Measurements from ENCODE around the gene PPM1F. TPM values are rescaled to one million over a fixed set of nuclear protein-coding genes. Genes with fewer than 3 reads are reported as not detected.
A peak's percentile ranks its signal among the peaks of the same experiment; 100 is the strongest.

Gene PPM1F
- total RNA-seq, 2 donors from 2014 or later, result 14.5 to 26.4 TPM

DNA sequence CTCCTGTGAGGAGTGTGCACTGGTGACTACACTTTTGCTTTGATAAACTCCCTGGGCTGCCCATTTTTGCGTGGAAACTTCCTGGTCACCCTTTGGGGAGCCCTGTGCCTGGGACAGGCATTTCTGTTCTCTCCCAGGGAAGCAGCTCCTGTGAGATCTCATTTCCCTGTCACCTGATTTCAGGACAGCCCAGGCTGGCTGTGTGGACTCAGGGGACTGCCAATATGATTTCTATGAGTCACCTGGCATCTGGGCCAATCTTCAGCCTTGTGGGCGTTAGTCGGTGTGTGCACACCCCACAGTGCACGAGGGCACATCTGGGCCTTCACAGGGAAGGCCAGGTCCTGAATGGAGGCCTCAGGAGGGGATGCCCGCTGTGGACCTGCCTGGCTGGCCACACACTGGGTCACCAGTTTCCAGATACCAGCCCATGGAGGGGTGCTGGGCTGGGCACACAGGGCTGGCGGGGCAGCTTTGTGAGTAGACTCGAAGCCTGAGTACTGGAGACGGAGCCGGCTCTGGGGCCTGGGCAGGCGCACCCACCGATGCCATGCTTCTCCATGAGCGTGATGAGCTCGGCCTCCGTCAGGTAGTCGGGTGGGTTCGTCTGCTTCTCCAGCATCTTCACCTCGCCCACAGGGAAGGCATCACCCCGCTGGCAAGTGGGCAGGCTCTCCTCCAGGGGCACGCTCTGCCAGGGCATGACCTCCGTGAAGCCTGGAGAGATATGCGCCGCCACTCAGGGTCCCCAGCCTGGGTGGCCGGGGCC is 9.4 kb upstream of the PPM1F start:
- Histone ChIP-seq H3K4me3 (no peak overlapping the region), H3K36me3 (replicated peaks in 1 of 2; ENCODE audit: insufficient read depth in 1 of 2, low read depth in 2 of 2) (peaks cover 0 to 26% of the 10 kb centered on the region in 2 donors), H3K27me3 (no peaks in the 10 kb centered on the region), H3K9me3 (no peaks in the 10 kb centered on the region), H3K4me1 (no peaks in the 10 kb centered on the region), H3K27ac (peak overlapping the region in 2 of 4 donors; percentile 25 to 52)
- ATAC-seq, result peak; percentile 49
- TF ChIP-seq, protein P1, sequence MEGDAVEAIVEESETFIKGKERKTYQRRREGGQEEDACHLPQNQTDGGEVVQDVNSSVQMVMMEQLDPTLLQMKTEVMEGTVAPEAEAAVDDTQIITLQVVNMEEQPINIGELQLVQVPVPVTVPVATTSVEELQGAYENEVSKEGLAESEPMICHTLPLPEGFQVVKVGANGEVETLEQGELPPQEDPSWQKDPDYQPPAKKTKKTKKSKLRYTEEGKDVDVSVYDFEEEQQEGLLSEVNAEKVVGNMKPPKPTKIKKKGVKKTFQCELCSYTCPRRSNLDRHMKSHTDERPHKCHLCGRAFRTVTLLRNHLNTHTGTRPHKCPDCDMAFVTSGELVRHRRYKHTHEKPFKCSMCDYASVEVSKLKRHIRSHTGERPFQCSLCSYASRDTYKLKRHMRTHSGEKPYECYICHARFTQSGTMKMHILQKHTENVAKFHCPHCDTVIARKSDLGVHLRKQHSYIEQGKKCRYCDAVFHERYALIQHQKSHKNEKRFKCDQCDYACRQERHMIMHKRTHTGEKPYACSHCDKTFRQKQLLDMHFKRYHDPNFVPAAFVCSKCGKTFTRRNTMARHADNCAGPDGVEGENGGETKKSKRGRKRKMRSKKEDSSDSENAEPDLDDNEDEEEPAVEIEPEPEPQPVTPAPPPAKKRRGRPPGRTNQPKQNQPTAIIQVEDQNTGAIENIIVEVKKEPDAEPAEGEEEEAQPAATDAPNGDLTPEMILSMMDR (IDR thresholded peaks at IDR 0.05), result no peak
- TF ChIP-seq POLR2A (IDR thresholded peaks at IDR 0.05), result no peak
- intact Hi-C loops (cut with DNase I), result no loop called here
- whole genome bisulfite sequencing, 2 donors, result 90% methylated on average over 22 of the region's 23 CpGs; no CpG with 5 or more reads in 1 of the 2 donors
- peak in 2 of 4 donors; percentile 58 to 79 for DNase-seq

DNA sequence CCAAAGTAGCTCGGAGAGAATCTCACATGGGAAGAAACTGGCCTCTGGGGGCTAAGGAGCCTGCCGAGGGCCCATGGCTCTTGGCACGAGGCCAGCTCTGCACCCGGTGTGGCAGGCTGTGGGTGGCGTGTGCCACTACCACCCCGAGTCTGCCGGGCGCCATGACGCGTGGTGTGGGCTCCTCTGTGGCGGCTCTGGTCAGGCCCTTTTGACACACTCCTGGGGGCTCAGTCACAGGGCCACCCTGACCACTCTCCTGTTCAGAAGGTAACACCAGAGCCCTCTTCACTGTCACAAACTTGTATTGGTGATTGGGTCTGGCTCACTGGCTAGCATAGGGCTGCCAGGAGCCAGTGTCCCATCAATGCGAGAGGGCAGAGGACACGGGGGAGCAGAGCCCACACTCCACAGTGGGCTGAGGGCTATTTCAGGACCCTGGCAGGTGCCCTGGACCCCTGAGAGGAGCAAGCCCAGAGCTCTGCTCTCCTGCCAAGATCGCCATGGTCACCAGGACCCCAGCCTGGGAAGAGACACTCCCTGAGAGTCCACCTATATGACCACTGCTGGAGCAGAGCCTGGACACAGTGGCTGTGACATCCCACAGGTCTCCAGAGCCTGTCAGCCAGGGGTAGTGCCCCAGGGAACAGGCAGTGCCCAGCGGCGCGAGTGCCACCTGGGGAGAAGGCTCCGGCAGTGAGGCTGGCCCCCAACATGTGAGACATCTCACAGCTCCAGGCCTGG is 8.6 kb upstream of the PPM1F start:
- Histone ChIP-seq H3K27me3 (no peaks in the 10 kb centered on the region), H3K4me3 (no peak overlapping the region), H3K36me3 (replicated peaks in 1 of 2; ENCODE audit: insufficient read depth in 1 of 2, low read depth in 2 of 2) (peaks cover 0 to 20% of the 10 kb centered on the region in 2 donors), H3K27ac (peak overlapping the region in 2 of 4 donors; percentile 25 to 52), H3K9me3 (no peaks in the 10 kb centered on the region), H3K4me1 (no peaks in the 10 kb centered on the region)
- TF ChIP-seq, protein P1 (IDR thresholded peaks at IDR 0.05), result no peak
- TF ChIP-seq POLR2A (IDR thresholded peaks at IDR 0.05), result peak in 1 of 3 donors; percentile 15
- DNase-seq (no peak), ATAC-seq (no peak)
- WGBS, 2 donors, result 87% methylated on average over 12 of the region's 18 CpGs; no CpG with 5 or more reads in 1 of the 2 donors
- intact Hi-C loops (cut with DNase I), result no loop called here

DNA sequence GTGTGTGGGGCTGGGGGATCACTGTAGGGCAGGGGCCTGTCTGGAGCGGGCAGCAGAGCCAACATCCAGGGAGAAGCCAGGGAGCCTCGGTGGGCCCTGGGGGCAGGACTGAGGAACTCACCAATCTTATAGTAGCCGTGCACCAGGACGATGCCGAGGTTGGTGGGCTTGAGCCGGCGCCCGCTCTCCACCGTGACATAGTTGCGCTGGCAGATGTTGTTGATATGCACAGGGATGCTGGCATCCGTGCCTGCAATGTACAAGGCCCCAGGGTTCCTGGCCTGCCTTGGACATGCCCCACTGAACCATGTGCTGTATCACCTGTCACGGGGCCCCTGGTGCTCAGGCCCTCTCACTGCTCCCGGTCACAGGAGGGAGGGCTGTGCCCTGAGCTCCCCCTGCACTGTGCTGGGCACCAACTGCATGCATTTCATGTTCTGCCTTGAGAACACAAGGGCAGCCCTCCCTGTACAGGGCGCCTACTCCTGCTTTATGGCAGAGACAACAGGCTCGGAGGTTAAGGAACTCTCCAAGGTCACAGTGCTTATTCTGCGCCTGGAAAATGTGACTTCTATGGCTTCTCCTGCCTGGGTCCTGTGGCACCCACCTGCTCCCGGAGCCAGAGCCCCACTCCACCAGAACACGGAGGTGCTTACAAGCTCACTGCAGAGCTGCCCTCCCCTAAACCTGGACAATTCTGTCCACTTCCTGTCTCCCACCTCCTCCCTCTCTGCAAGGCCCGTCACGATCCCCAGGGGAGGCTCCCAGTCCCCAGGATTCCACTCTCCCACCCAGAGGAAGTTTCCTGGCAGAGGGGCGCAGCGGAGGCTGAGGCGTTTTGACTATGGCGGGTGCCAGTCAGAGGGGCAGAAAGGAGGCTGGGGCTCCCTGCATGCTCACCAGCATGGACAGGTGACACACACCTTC is 7.8 kb upstream of the PPM1F start:
- Histone ChIP-seq H3K36me3 (replicated peaks in 1 of 2; ENCODE audit: insufficient read depth in 1 of 2, low read depth in 2 of 2) (peaks cover 0 to 20% of the 10 kb centered on the region in 2 donors), H3K27ac (no peak overlapping the region), H3K4me3 (no peak overlapping the region), H3K9me3 (no peaks in the 10 kb centered on the region), H3K4me1 (no peaks in the 10 kb centered on the region), H3K27me3 (no peaks in the 10 kb centered on the region)
- 92 to 94% methylated on average over 3 to 17 of the region's 24 CpGs for WGBS, 2 donors
- no peak for ATAC-seq
- TF ChIP-seq POLR2A (IDR thresholded peaks at IDR 0.05), result no peak
- TF ChIP-seq, protein P1 (IDR thresholded peaks at IDR 0.05), result no peak
- no peak for DNase-seq
- intact Hi-C loops (cut with DNase I), result no loop called here

DNA sequence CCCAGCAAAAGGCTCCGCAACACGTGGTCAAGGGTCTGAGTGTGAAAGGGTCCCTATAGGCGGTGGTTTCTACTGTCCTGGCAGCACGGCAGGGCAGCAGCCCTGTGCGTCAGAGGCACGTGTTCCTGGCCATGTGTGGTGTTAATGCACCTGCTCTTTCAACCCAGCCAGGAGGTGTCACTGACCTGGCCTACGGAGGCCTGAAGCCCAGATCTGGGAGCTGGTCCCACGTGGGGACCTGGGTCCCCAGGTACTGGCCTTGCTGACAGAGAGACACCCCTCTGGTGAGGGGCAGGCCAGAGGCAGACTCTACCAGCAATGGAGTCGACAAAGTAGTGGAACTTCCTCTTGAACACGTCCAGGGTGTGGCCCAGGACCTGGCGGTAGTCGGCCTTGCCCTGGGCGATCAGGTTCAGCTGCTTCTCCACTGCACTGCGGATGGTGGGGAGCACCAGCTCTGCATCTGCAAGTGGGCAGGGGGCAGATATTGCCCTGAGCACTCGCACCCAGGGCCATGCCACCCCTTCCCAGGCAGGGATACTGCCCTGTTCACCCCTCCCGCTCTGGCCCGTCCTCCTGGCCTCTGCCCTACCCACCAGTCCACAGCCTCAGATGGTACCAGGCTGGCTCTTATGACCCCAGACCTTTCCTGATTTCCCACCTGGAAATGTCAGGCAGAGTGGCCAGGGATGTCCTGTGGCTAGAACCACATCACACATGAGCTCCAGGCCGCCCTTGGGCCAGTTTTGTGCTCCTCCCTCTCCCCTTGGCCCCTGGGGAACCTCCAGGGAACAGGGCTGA is 6.8 kb upstream of the PPM1F start:
- DNase-seq (no peak), ATAC-seq (no peak)
- H3K36me3 ChIP-seq (replicated peaks in 1 of 2; ENCODE audit: insufficient read depth in 1 of 2, low read depth in 2 of 2), result peaks cover 0 to 14% of the 10 kb centered on the region in 2 donors

More for the DNA sequence above, 6.8 kb upstream of the PPM1F start:
- H3K4me3 ChIP-seq, result no peak overlapping the region
- no peaks in the 10 kb centered on the region for H3K27me3 ChIP-seq
- TF ChIP-seq, protein P1 (IDR thresholded peaks at IDR 0.05), result no peak
- no peak for TF ChIP-seq POLR2A (IDR thresholded peaks at IDR 0.05)
- 82 to 88% methylated on average over 6 to 17 of the region's 18 CpGs for WGBS, 2 donors
- no peaks in the 10 kb centered on the region for H3K9me3 ChIP-seq
- intact Hi-C loops (cut with DNase I), result no loop called here
- no peaks in the 10 kb centered on the region for H3K4me1 ChIP-seq
- H3K27ac ChIP-seq, result no peak overlapping the region
